HUES48 (cell line): ENCODE measurements around the gene WNT7A.

Experiments
- H3K27ac ChIP-seq: one replicate; pipeline ENCODE4 v1.7.0; 2013; ENCODE audit warnings: low read depth, low read length, inconsistent platforms
- H3K27me3 ChIP-seq: 2 replicates; pipeline ENCODE4 v1.6.1; 2013; ENCODE audit warnings: mild to moderate bottlenecking, low read length; ENCODE audit not compliant: control insufficient read depth, insufficient read depth
- H3K36me3 ChIP-seq: 2 replicates; pipeline ENCODE4 v1.6.1; 2013; ENCODE audit warnings: low read length; ENCODE audit not compliant: control insufficient read depth, insufficient read depth
- H3K4me1 ChIP-seq: 2 replicates; pipeline ENCODE4 v1.6.1; 2013; ENCODE audit warnings: mild to moderate bottlenecking, low read length; ENCODE audit not compliant: control insufficient read depth, insufficient read depth
- H3K4me3 ChIP-seq: 2 replicates; pipeline ENCODE4 v1.5.1; 2013; ENCODE audit warnings: mild to moderate bottlenecking, low read depth, low read length
- H3K9ac ChIP-seq: 2 replicates; pipeline ENCODE4 v1.6.1; 2013; ENCODE audit warnings: mild to moderate bottlenecking, low read depth, low read length, moderate library complexity
- H3K9me3 ChIP-seq: 2 replicates; pipeline ENCODE4 v1.6.1; 2013; ENCODE audit warnings: low read length; ENCODE audit not compliant: control insufficient read depth, insufficient read depth

The WNT7A gene

DNA sequence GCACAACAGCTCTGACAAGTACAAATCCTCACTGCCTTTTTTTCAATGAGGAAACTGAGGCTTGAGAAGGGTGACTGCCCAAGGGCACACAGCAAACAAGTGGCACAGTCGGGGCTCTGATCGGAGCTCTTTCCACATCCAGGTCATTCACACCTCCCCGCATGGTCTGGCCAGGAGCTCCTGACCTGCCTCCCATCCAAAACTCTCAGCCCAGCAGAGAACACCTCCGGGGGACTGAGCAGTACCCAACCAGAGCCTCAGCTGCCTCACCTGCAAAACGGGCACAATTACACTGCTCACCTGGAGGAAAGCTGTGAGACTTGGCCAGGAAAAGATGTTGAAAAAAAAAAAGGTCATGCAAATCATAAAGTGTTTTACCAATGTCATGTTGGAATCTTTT, 36.5 kb downstream of the WNT7A start:
- Histone ChIP-seq H3K36me3 (no peaks in the 10 kb centered on the region), H3K27ac (no peak overlapping the region), H3K4me1 (peaks cover 6% of the 10 kb centered on the region; the same call in 1 of the 2 replicates), H3K9me3 (no peaks in the 10 kb centered on the region), H3K9ac (no peak overlapping the region), H3K4me3 (no peak overlapping the region), H3K27me3 (no peaks in the 10 kb centered on the region)

DNA sequence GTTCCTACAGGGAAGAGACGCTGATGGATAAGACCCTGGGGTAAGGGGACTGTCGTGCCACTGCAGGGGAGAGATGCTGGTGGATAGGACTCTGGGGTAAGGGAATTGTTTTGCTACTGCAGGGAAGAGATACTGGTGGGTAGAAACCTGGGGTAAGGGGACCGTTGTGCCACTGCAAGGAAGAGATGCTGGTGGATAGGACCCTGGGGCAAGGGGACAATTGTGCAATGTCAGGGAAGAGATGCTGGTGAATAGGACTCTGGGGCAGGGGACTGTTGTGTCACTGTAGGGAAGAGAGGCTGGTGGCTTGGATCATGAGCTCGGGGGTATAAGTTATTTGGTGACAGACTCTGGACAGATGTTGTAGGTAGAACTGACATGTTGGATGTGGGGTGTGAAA, 37.6 kb downstream of the WNT7A start:
- Histone ChIP-seq H3K4me3 (no peak overlapping the region), H3K9me3 (no peaks in the 10 kb centered on the region), H3K9ac (no peak overlapping the region), H3K27ac (no peak overlapping the region), H3K4me1 (peaks cover 3% of the 10 kb centered on the region; the same call in 1 of the 2 replicates), H3K27me3 (no peaks in the 10 kb centered on the region), H3K36me3 (no peaks in the 10 kb centered on the region)

DNA sequence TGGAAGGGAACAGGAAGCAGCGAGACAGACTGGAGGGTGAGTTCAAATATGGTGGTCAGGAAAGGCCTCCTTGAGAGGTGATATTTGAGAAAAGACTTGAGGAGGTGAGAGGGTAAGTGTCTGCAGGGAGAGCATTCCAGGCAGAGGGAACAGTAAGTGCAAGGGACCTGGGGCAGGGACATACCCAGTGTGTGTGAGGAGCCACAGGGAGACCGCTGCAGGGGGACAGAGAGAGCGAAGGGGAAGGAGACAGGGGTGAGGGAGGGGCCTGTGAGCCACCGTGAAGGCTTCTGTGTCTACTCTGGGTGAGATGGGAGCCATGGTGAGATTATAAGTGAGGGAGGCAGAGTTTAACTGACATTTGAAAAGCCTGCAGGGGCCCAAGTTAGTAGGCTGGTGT, 38.0 kb downstream of the WNT7A start:
- Histone ChIP-seq H3K27me3 (no peaks in the 10 kb centered on the region), H3K27ac (no peak overlapping the region), H3K4me1 (no peaks in the 10 kb centered on the region), H3K36me3 (no peaks in the 10 kb centered on the region), H3K4me3 (no peak overlapping the region), H3K9ac (no peak overlapping the region), H3K9me3 (no peaks in the 10 kb centered on the region)

DNA sequence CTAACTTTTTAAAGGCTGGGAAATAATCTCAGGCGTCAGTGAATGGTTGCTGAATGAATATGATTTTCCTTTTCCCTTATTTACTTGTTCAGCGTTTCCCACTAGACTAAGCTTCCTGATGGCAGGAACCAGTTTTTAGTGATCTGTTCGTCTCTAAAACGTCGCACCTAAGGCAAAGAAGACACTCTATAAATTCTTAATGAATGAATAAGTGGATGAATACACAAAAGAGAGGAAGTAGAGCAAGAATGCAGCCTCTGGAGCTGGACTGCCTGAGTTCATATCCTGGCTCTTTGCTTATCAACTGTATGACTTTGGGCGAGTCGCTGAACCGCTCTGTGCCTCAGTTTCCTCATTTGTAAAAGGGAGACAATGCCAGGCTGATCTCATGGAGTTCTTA, 38.7 kb downstream of the WNT7A start:
- Histone ChIP-seq H3K27me3 (no peaks in the 10 kb centered on the region), H3K9me3 (no peaks in the 10 kb centered on the region), H3K36me3 (no peaks in the 10 kb centered on the region), H3K9ac (no peak overlapping the region), H3K27ac (no peak overlapping the region), H3K4me1 (no peaks in the 10 kb centered on the region), H3K4me3 (no peak overlapping the region)

DNA sequence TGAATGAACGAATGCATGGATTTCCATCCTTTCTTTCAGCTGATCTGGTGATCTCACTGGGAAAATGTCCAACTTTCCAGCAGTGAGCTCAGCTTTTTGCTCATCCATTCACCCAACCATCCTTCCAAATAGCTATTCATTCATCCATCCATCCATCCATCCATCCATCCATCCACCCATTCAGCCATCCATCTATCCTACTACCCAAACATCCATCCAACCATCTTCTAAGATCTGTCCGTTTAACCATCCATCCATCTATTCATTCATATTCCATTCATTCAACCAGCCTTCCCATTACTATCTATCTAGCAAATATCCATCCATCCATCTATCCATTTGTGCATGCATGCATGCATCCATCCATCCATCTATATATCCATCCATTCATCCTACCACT, 39.4 kb downstream of the WNT7A start:
- no peak overlapping the region for H3K4me3 ChIP-seq
- H3K27me3 ChIP-seq: no peaks in the 10 kb centered on the region
- no peak overlapping the region for H3K9ac ChIP-seq
- no peaks in the 10 kb centered on the region for H3K4me1 ChIP-seq
- H3K36me3 ChIP-seq: no peaks in the 10 kb centered on the region
- no peaks in the 10 kb centered on the region for H3K9me3 ChIP-seq
- no peak overlapping the region for H3K27ac ChIP-seq

DNA sequence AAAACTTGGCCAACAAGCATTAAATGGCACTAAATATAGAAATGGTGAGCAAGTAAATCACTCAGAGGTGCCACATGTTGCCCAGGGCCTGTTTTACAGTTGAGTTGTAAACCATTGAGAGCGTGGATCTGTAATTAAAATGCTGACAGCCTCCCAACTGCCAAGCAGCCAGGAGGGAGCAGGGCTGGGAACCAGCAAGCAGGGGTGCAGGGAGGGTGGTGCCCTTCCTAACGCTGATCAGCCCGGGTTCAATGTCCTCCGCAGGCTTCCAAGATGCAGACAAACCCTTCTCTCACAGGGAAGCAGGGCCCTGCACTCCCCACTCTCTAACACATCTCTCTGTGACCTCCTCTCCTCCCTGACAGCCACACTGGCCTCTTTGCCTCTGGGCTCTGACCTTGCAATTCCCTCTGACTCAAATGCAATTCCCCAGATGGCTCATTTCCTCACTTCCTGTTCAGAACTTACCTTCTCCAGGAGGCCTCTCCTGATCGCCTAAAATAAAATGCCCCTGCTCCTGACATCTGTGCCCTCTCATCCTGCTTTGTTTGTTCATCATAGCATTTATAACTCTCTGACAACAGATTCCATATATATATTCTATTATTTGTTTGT, 40.0 kb downstream of the WNT7A start:
- Histone ChIP-seq H3K4me3 (no peak overlapping the region), H3K36me3 (no peaks in the 10 kb centered on the region), H3K27me3 (no peaks in the 10 kb centered on the region), H3K9me3 (no peaks in the 10 kb centered on the region), H3K9ac (no peak overlapping the region), H3K4me1 (no peaks in the 10 kb centered on the region), H3K27ac (no peak overlapping the region)

DNA sequence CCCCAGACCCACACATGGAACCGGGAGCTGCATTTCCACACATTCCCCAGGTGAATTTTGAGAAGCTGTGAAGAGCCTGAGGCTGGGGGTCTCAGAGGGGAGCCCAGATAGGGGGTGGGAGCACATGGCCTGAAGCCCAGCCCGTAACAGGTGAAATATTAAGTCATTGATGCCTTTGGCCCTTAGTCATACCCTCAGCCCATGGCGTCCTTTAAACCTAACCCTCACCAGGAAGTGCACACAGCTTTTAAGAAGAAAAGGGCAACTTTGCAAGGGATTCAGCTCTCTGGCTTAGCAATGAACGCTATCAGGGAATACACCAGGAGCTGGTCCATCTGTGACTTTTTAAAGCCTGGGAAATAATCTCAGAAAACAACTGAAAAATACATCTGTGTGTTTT, 40.6 kb downstream of the WNT7A start:
- H3K36me3 ChIP-seq: no peaks in the 10 kb centered on the region
- H3K9ac ChIP-seq: no peak overlapping the region
- H3K4me3 ChIP-seq: no peak overlapping the region
- no peaks in the 10 kb centered on the region for H3K4me1 ChIP-seq
- no peaks in the 10 kb centered on the region for H3K27me3 ChIP-seq
- H3K9me3 ChIP-seq: no peaks in the 10 kb centered on the region
- H3K27ac ChIP-seq: no peak overlapping the region

DNA sequence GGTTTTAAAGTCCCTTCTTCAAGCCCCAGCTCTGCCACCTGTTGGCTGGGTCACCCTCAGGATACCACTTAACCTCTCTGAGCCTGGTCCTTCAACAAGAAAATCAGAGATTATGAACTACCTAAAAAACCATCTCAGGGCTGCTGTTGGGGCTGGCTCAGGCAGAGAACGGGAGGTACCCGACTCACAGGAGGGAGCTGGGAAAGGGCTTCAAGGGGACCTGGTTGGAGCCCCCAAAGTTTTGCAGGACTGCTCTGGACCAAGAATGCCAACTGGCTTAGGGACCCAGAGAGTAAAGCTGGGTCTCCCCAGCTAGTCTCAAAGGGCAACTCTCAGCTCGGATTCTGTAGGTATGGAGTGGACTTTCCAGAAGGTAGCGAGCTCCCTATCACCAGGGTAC, 41.5 kb downstream of the WNT7A start:
- Histone ChIP-seq H3K9ac (no peak overlapping the region), H3K36me3 (no peaks in the 10 kb centered on the region), H3K27me3 (no peaks in the 10 kb centered on the region), H3K27ac (no peak overlapping the region), H3K4me1 (no peaks in the 10 kb centered on the region), H3K4me3 (no peak overlapping the region), H3K9me3 (no peaks in the 10 kb centered on the region)

DNA sequence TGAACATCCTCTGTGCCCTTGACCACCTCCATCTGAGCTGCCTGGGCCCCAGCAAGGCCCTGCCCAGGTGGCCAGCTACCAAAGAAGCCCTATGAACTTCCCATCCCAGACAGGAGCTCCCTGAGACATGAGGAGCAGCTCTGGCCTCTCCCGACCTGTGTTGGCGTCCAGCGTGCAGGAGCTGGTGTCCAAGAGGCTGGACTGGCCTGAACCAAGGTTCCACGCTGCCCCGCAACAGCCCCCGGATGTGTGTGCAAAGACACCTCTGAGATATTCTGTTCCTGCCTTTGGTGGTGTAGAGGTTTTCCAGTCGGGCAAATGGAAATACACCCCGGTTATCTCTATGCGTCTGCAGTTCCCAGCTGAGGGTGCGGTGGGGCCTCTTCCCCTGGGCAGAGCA, 42.1 kb downstream of the WNT7A start:
- Histone ChIP-seq H3K9ac (no peak overlapping the region), H3K36me3 (no peaks in the 10 kb centered on the region), H3K9me3 (no peaks in the 10 kb centered on the region), H3K27ac (no peak overlapping the region), H3K4me1 (no peaks in the 10 kb centered on the region), H3K4me3 (no peak overlapping the region), H3K27me3 (no peaks in the 10 kb centered on the region)

DNA sequence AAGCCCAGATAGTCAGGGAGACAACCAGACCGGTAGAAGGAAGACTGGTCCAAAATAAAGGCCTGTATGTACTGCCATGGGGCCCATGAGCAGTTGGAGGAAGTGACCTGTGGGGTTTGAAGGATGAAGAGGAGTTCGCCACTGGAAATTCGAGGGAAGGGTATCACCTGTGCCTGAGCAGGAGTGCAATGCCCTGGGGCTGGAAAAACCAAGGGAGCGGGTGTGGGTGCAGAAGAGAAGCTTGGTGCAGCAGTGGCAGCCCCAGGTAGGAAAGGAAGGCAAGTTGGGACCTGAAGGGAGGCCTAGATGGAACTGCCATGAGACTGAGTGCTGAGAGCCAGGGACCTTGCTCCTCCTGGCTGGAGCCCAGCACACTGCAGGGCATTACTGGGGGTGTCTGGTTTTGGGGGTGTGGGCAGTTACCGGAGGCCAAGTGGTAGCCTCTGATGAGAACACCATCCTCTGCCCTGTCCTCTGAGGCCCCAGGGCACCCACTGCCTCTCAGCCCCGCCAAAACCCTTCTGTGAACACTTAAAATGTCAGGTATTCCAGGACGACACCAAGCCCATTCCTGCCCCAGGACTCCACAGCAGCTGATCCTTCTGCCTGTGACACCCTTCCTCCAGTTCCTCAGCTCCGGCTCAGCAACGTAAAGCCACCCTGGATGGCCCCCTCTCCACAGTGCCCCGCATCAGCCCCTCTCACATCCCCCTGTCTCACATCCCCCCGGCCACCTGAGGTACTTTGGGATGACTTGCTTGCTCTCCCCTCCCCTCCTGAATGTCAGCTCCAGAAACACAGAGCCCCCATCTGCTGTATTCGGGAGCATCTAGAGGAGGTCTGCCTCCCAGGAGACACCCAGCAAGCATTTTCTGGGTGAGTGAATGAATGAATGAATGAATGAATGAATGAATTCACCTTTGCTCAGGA, 42.9 kb downstream of the WNT7A start:
- Histone ChIP-seq H3K4me1 (no peaks in the 10 kb centered on the region), H3K27ac (no peak overlapping the region), H3K9me3 (no peaks in the 10 kb centered on the region), H3K9ac (no peak overlapping the region), H3K36me3 (no peaks in the 10 kb centered on the region), H3K4me3 (no peak overlapping the region), H3K27me3 (no peaks in the 10 kb centered on the region)

DNA sequence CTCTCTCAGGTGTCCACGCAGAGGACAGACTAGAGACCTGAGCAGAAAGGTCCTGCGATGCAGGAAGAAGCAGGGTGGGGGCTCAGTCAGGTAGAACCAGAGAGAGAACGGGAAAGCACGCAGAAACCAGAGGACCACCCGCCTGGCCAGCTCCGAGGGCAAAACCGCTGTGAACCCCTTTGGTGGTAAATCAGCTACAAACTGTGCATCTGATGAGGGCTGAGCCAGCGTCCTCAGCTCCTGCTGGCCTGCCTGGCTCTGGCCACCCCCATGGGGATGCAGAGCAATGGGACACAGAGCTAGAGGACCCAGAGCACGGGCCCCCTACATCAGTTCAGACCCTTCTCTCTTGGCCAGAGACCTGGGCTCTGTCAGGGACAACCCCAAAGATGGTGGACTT, 44.6 kb downstream of the WNT7A start:
- no peak overlapping the region for H3K9ac ChIP-seq
- no peak overlapping the region for H3K4me3 ChIP-seq
- H3K4me1 ChIP-seq: no peaks in the 10 kb centered on the region
- H3K27ac ChIP-seq: no peak overlapping the region
- H3K36me3 ChIP-seq: no peaks in the 10 kb centered on the region
- H3K27me3 ChIP-seq: no peaks in the 10 kb centered on the region
- H3K9me3 ChIP-seq: no peaks in the 10 kb centered on the region
